Measurements from ENCODE around the gene VSNL1.

Gene VSNL1

GRCh38 chr2:17576802-17577201 is 36.3 kb downstream of the VSNL1 start:
- no peak overlapping the region for H3K4me3 ChIP-seq (ENCODE audit: low read depth, low read length)
- no peak for DNase-seq (ENCODE audit: low read depth)

DNA sequence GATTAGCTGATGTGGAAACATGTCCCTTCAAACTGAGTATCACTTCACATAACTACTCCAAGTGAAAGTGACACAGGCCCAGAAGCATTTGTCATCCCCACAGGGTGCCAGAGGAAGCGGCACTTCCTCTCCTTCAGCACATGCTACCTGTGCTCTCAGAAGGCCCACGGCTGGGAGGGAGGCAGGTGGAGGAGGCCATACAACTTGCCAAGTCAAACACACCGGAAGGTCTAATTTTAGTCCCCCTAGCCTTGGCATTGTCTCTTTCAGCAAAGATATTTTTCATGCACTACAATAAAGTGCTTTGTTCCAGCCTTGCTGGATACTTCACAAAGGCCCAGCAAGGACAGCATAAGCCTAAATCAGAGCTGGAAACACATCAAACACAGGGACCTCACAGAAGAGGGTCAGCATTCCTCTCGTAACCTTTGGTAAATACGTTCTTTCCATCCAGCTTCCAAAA is 38.0 kb downstream of the VSNL1 start:
- DNase-seq (ENCODE audit: low read depth): no peak
- no peak overlapping the region for H3K4me3 ChIP-seq (ENCODE audit: low read depth, low read length)

- no peak overlapping the region for H3K4me3 ChIP-seq (ENCODE audit: low read depth, low read length)
- DNase-seq (ENCODE audit: low read depth): no peak
These were observed 39.3 kb downstream of the VSNL1 start for GRCh38 chr2:17579605-17580318.

DNA sequence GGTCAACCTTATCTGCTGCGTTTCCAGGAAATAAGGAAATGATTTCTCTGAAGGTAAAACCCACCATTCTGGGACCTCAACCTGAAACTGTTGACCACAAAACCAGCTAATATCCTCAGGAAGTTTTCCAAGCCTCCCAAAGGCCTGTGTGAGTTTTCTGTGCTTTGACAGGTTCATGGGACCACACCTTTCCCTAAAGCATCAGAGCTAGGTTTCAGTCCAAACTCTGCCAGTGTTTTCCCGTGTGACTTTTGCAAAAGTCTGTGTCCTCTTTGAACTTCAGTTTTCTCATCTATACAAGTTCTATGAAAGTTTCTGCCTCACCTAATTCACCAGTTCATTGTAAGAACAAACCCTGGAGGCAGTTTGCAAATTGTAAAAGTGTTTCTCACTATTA is 39.8 kb downstream of the VSNL1 start:
- no peak overlapping the region for H3K4me3 ChIP-seq (ENCODE audit: low read depth, low read length)

GRCh38 chr2:17581831-17582230 is 41.3 kb downstream of the VSNL1 start:
- no peak for DNase-seq (ENCODE audit: low read depth)
- H3K4me3 ChIP-seq (ENCODE audit: low read depth, low read length): no peak overlapping the region

More for the DNA sequence above, 39.8 kb downstream of the VSNL1 start:
- DNase-seq (ENCODE audit: low read depth): no peak

GRCh38 chr2:17583166-17583565 is 42.7 kb downstream of the VSNL1 start:
- no peak overlapping the region for H3K4me3 ChIP-seq (ENCODE audit: low read depth, low read length)
- DNase-seq (ENCODE audit: low read depth): no peak

DNA sequence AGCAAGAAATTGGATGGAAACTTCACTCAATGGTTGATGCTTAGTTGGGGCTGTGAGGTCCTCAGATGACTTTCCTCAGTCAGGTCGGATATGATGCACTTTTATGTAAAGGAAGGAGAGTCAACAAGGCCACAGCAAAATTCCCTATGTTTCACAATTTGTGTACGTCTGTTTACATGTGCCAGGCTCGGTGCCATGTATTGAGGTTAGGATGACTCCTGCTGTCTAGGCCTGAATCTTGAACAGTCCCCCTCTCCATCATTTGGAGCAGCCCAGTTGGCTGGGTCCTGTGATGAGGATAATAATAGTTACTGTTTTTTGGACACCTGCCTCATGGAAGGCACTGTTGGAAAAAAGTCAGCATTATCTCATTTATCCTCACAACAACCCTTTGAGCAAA is 43.1 kb downstream of the VSNL1 start:
- H3K4me3 ChIP-seq (ENCODE audit: low read depth, low read length): no peak overlapping the region
- no peak for DNase-seq (ENCODE audit: low read depth)

- H3K4me3 ChIP-seq (ENCODE audit: low read depth, low read length): no peak overlapping the region
- DNase-seq (ENCODE audit: low read depth): no peak
These were observed 44.2 kb downstream of the VSNL1 start for GRCh38 chr2:17584689-17585088.

- no peak overlapping the region for H3K4me3 ChIP-seq (ENCODE audit: low read depth, low read length)
- no peak for DNase-seq (ENCODE audit: low read depth)
These were observed 47.0 kb downstream of the VSNL1 start for GRCh38 chr2:17587469-17587868.

- no peak for DNase-seq (ENCODE audit: low read depth)
- no peak overlapping the region for H3K4me3 ChIP-seq (ENCODE audit: low read depth, low read length)
These were observed 47.5 kb downstream of the VSNL1 start for GRCh38 chr2:17588031-17588430.

DNA sequence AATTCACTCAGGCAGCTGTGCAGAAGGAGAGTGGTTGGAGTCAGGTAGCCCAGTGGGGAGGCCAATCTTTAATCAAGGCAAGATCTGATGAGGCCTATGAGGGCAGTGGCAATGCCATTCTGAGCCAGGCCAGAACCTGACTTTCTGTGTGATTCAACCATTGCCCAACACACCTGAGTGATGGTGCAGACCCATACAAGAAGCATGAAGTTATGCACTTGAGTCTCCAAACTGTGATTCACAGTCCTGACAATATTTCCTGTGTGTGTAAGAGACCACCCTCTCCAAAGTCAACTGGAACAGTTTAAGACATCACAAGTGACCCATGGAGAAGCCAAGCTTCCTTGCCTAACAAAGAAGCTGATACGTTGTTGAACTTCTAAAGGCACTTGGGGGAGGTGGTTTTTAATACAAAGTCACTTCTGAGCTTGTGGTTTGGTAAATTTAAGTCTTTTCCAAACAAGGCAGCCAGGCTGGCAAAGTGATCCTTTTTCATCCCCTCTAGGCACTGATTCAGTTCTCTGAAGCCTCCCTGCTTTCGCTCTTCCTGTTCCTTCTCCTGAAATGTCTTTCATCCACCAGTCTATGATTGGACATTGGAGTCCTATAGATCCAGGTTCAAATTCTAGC is 49.0 kb downstream of the VSNL1 start:
- DNase-seq (ENCODE audit: low read depth): no peak
- no peak overlapping the region for H3K4me3 ChIP-seq (ENCODE audit: low read depth, low read length)

DNA sequence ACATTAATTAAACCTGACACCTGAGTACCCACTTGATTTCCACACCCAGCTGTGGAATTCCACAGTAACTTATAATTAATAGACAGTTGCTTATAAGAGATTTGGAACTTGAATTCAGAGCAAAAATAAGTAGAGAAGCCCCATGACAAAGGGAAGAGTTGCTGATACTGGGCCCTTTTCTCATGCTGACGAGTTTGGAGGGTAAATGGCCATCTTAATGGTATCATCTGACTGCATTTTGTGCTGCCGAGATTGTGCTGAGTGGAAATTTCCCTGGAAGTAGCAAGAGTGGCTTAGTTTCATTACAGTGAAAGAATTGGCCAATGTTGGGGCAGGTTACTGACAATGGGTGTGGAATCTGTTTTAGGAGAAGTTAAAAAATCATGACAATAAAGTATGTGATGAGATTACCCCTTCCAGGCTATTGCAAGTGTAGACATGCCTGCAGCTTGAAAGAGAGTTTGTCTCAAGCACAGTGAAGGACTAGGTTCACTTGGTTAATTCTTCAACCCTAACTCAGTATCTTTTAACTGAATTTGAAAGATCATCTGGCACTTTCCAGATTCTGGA is 49.9 kb downstream of the VSNL1 start:
- no peak overlapping the region for H3K4me3 ChIP-seq (ENCODE audit: low read depth, low read length)
- DNase-seq (ENCODE audit: low read depth): no peak

DNA sequence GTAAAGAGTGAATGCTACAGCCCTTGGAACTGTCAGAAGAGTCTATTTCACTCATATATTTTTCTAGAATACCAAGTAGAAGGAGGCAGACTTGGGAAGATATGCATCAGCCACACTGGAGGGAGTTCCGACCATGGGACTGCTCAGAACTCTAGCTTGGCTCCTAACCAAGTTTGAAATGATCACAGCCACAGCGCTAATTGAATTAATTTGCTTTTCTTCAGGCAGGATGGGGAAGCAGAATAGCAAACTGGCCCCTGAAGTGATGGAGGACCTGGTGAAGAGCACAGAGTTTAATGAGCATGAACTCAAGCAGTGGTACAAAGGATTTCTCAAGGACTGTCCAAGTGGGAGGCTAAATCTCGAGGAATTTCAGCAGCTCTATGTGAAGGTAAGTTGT is 51.4 kb downstream of the VSNL1 start:
- no peak for DNase-seq (ENCODE audit: low read depth)
- no peak overlapping the region for H3K4me3 ChIP-seq (ENCODE audit: low read depth, low read length)

GRCh38 chr2:17592731-17593409 is 52.4 kb downstream of the VSNL1 start:
- H3K4me3 ChIP-seq (ENCODE audit: low read depth, low read length): no peak overlapping the region
- DNase-seq (ENCODE audit: low read depth): no peak

GRCh38 chr2:17593445-17593840 is 52.9 kb downstream of the VSNL1 start:
- no peak for DNase-seq (ENCODE audit: low read depth)

GRCh38 chr2:17593841-17594491 is 53.5 kb downstream of the VSNL1 start:
- no peak overlapping the region for H3K4me3 ChIP-seq (ENCODE audit: low read depth, low read length)
- DNase-seq (ENCODE audit: low read depth): no peak

More at GRCh38 chr2:17593445-17593840, 52.9 kb downstream of the VSNL1 start:
- H3K4me3 ChIP-seq (ENCODE audit: low read depth, low read length): no peak overlapping the region

DNA sequence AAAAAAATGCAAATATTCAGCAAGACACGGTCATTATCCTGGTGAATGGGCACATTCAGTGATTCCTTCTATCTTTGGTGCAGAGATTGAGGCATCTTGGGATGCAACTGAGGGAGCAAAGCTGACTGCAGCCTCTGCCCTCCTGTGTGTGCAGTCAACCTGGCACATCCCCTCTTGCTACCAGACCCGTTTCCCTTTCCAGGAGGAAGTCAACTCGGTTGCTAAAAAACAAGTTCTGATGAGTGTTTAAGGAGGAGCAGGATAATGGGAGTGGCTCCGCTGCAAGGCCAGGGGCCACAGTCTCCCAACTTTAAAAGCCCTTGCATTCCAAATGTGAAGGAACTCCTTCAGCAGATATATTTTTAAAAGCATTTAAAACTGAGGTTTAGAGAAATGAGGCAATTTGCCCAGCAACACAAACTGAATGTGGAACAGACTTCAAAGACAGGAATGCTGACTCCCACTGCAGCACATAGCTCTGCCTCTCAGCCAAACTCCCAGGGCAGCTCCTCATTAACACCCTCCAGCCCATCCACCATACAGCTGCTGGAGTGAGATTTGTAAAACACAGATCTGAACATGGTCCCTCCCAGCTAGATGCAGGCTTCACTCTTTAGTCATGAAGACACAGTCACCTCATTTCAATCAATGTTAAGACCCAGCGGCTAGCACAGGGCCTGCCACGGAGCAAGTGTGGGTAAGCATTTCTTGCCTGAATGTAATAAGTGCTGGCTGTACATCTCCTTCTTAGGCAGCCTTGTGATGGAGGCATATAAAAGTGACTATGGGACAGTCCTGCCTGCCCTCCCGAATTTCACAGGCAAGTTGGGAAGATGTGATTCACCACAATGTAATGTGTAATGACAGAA is 54.3 kb downstream of the VSNL1 start:
- DNase-seq (ENCODE audit: low read depth): no peak
- no peak overlapping the region for H3K4me3 ChIP-seq (ENCODE audit: low read depth, low read length)

GRCh38 chr2:17599617-17600016 is 59.1 kb downstream of the VSNL1 start:
- no peak for DNase-seq (ENCODE audit: low read depth)
- H3K4me3 ChIP-seq (ENCODE audit: low read depth, low read length): no peak overlapping the region
